HCT116 (cell line): ENCODE data around the gene GEMIN7. TPM values are rescaled to one million over a fixed set of nuclear protein-coding genes. Genes with fewer than 3 reads are reported as not detected.

Experiments used
- ATAC-seq: fragments of 200-7000 bp; cut with Tn5 transposase; 2 replicates; pipeline ENCODE4 v1.9.1; 2020; ENCODE audit warnings: mild to moderate bottlenecking, moderate library complexity
- BruUV-seq: library from RNA; stranded (reverse); fragments of 400-500 nt; replicated peaks from 2 replicates; lab custom pipeline; 2021; lab: Mats Ljungman, UMichigan
- CTCF ChIA-PET: fragments of 300-600 bp; sonication (Branson Sonifier 250); formaldehyde crosslinking; loops from one replicate; lab custom pipeline; 2021; ENCODE audit warnings: antibody characterized with exemption; lab: Charles Lee
- POLR2A ChIA-PET: fragments of 300-600, 350-600 bp; sonication (Branson Sonifier 250); formaldehyde crosslinking; loops from one replicate; lab custom pipeline; 2021; ENCODE audit warnings: antibody characterized with exemption; lab: Charles Lee
- RAD21 ChIA-PET, 2 experiments: fragments of 300-600 bp; sonication (Branson Sonifier 250); formaldehyde crosslinking; loops; one replicate each; lab custom pipeline; 2023; ENCODE audit warnings: low total read pairs in 2 of 2; ENCODE audit not compliant: uncharacterized antibody in 2 of 2, unreplicated experiment in 2 of 2, low non-redundant PET in 1 of 2; lab: Charles Lee
- DNase-seq: peaks from one replicate; pipeline ENCODE4 v3.0.0-alpha.2; 2010; ENCODE audit warnings: low read depth, low spot score
- H2AFZ ChIP-seq: fragments of 200-600 bp; shearing (Covaris generic), sonication (generic); 2 replicates; pipeline ENCODE4 v1.6.1; 2017; ENCODE audit warnings: low read depth, mixed run types, mixed read lengths, antibody characterized with exemption, low read length; ENCODE audit not compliant: poor library complexity, severe bottlenecking
- H3K27ac ChIP-seq: 2 replicates; pipeline ENCODE4 v1.5.1; 2012; ENCODE audit warnings: low read depth, low read length
- H3K27me3 ChIP-seq: fragments of 200-600 bp; sonication (generic); 2 replicates; pipeline ENCODE4 v1.6.1; 2016; ENCODE audit warnings: mixed run types, low read length, mixed read lengths; ENCODE audit not compliant: insufficient read depth
- H3K36me3 ChIP-seq, 2 experiments: fragments of 200-500 bp in 1 of 2; fragments of 200-600 bp in 1 of 2; sonication (Bioruptor generic) in 1 of 2; sonication (generic) in 1 of 2; 2 replicates each; pipeline versions ENCODE4 v1.5.1 to v1.6.1; 2014 to 2016; ENCODE audit warnings: low read length in 2 of 2, inconsistent platforms in 1 of 2, mixed read lengths in 1 of 2, mixed run types in 1 of 2; ENCODE audit not compliant: insufficient read depth in 2 of 2, control insufficient read depth in 1 of 2
- H3K4me1 ChIP-seq, 2 experiments: fragments of 200-600 bp in 1 of 2; sonication (generic) in 1 of 2; 2 replicates each; pipeline versions ENCODE4 v1.5.1 to v1.6.1; 2012 to 2017; ENCODE audit warnings: low read length in 2 of 2, inconsistent platforms in 1 of 2, mild to moderate bottlenecking in 1 of 2, mixed read lengths in 1 of 2, mixed run types in 1 of 2, moderate library complexity in 1 of 2; ENCODE audit not compliant: insufficient read depth in 2 of 2, control insufficient read depth in 1 of 2
- H3K4me2 ChIP-seq: fragments of 200-600 bp; sonication (generic); 2 replicates; pipeline ENCODE4 v1.6.1; 2017; ENCODE audit warnings: mixed run types, low read length, mixed read lengths
- H3K4me3 ChIP-seq, 2 experiments: fragments of 200-600 bp in 1 of 2; sonication (generic) in 1 of 2; replicated peaks in 1 of 2; 2 replicates each; pipeline ENCODE4 v1.5.1; 2011 to 2016; ENCODE audit warnings: low read length in 2 of 2, control low read depth in 1 of 2, low read depth in 1 of 2, mild to moderate bottlenecking in 1 of 2, mixed read lengths in 1 of 2, mixed run types in 1 of 2
- H3K79me2 ChIP-seq: fragments of 200-600 bp; sonication (generic); 2 replicates; pipeline ENCODE4 v1.6.1; 2017; ENCODE audit warnings: mild to moderate bottlenecking, mixed run types, low read length, moderate library complexity, mixed read lengths; ENCODE audit not compliant: insufficient read depth
- H3K9ac ChIP-seq: fragments of 200-600 bp; sonication (generic); 2 replicates; pipeline ENCODE4 v1.6.1; 2016; ENCODE audit warnings: low read length, mixed read lengths
- H3K9me2 ChIP-seq: fragments of 200-600 bp; sonication (generic), shearing (Covaris generic); 2 replicates; pipeline ENCODE4 v1.6.1; 2017; ENCODE audit warnings: mixed run types, mild to moderate bottlenecking, moderate library complexity; ENCODE audit not compliant: insufficient read depth
- H3K9me3 ChIP-seq, 2 experiments: fragments of 200-500 bp in 1 of 2; fragments of 200-600 bp in 1 of 2; sonication (Bioruptor generic) in 1 of 2; sonication (generic) in 1 of 2; 2 replicates each; pipeline ENCODE4 v1.6.1; 2014 to 2017; ENCODE audit warnings: low read length in 2 of 2, mixed read lengths in 2 of 2, inconsistent platforms in 1 of 2, low read depth in 1 of 2, mild to moderate bottlenecking in 1 of 2, mixed run types in 1 of 2, moderate library complexity in 1 of 2; ENCODE audit not compliant: control insufficient read depth in 1 of 2, insufficient read depth in 1 of 2
- H4K20me1 ChIP-seq: fragments of 200-600 bp; sonication (generic), shearing (Covaris generic); 2 replicates; pipeline ENCODE4 v1.6.1; 2017; ENCODE audit warnings: mixed run types, mild to moderate bottlenecking, moderate library complexity; ENCODE audit not compliant: insufficient read depth
- CEBPB ChIP-seq: IDR thresholded peaks from 2 replicates; pipeline ENCODE4 v1.6.1; 2012; ENCODE audit warnings: low read depth
- EGR1 ChIP-seq: IDR thresholded peaks from 2 replicates; pipeline ENCODE4 v1.6.1; 2012; ENCODE audit warnings: low read depth
- ELF1 ChIP-seq: IDR thresholded peaks from 2 replicates; pipeline ENCODE4 v1.6.1; 2012; ENCODE audit warnings: low read depth, borderline replicate concordance
- EZH2phosphoT487 ChIP-seq: fragments of 200-600 bp; IDR thresholded peaks from 2 replicates; pipeline ENCODE4 v1.6.1; 2018; ENCODE audit warnings: antibody characterized with exemption, borderline replicate concordance
- JUND ChIP-seq: IDR thresholded peaks from 2 replicates; pipeline ENCODE4 v1.6.1; 2012
- POLR2A ChIP-seq: IDR thresholded peaks from 2 replicates; pipeline ENCODE4 v1.7.0; 2011; ENCODE audit warnings: borderline replicate concordance; ENCODE audit not compliant: insufficient read depth, insufficient read length; ENCODE audit errors: extremely low read depth
- POLR2AphosphoS5 ChIP-seq: IDR thresholded peaks from 2 replicates; pipeline ENCODE4 v1.6.1; 2011; ENCODE audit warnings: mild to moderate bottlenecking, low read depth, low read length, moderate library complexity
- RAD21 ChIP-seq: IDR thresholded peaks from 2 replicates; pipeline ENCODE4 v1.6.1; 2012; ENCODE audit warnings: low read depth, mild to moderate bottlenecking
- SIN3A ChIP-seq: IDR thresholded peaks from 2 replicates; pipeline ENCODE4 v1.6.1; 2012; ENCODE audit warnings: low read depth
- SP1 ChIP-seq: IDR thresholded peaks from 2 replicates; pipeline ENCODE4 v1.6.1; 2012; ENCODE audit warnings: low read depth
- TCF7L2 ChIP-seq: IDR thresholded peaks from 2 replicates; pipeline ENCODE4 v1.7.0; 2011; ENCODE audit warnings: borderline replicate concordance, inconsistent platforms; ENCODE audit not compliant: insufficient read depth, insufficient read length; ENCODE audit errors: extremely low read depth
- YY1 ChIP-seq: IDR thresholded peaks from 2 replicates; pipeline ENCODE4 v1.6.1; 2011; ENCODE audit warnings: low read length, low read depth, moderate library complexity, mild to moderate bottlenecking; ENCODE audit not compliant: insufficient replicate concordance; ENCODE audit errors: extremely low read depth
- ZFX ChIP-seq: fragments of 450-650 bp; IDR thresholded peaks from 2 replicates; pipeline ENCODE4 v1.6.1; 2017
- intact Hi-C: fragments of 100-400 bp; cut with micrococcal nuclease; formaldehyde crosslinking; loops from 2 replicates; pipeline ENCODE4 v1.10.0; 2022
- total RNA-seq: library from RNA; stranded (reverse); gene quantifications from one replicate; pipeline ENCODE4 v1.2.1, GENCODE V29; 2021; ENCODE audit not compliant: unreplicated experiment
- TF ChIP-seq, protein P1 (sequence below): IDR thresholded peaks from 2 replicates; pipeline ENCODE4 v1.6.1; 2012
- TF ChIP-seq, protein P2 (sequence below): IDR thresholded peaks from 2 replicates; pipeline ENCODE4 v1.6.1; 2012
- TF ChIP-seq, protein P3 (sequence below): IDR thresholded peaks from 2 replicates; pipeline ENCODE4 v1.6.1; 2011; ENCODE audit warnings: mild to moderate bottlenecking, low read length, moderate library complexity; ENCODE audit not compliant: insufficient replicate concordance; ENCODE audit errors: extremely low read depth
- TF ChIP-seq, protein P4 (sequence below): IDR thresholded peaks from 2 replicates; pipeline ENCODE4 v1.6.1; 2012; ENCODE audit warnings: low read depth

GEMIN7 gene
- total RNA-seq, 1 experiment from 2014 or later, result 35.4 TPM

DNA sequence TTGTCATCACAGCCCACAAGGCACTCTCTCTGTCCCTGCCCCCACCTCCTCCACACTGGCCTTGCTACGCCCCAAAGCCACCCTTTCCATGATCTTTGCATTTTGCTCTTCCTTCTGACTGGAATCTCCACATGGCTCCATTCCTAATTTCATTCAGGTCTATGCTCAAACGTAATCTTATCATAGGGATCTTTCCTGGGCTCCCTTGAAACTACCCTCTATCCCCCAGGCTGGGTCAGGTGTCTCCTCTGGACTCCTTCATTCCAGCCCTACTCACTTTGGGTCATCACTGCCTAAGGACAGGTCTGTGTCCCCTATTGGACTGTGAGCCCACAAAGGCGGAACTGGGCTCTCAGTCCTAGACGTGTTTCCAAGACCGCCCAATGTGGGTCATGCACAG, 3.1 kb downstream of the GEMIN7 start:
- Histone ChIP-seq H3K36me3 (peaks cover 2 to 25% of the 10 kb centered on the region in 2 experiments; a peak in 2 of 4 replicates), H3K9me3 (no peaks in the 10 kb centered on the region), H3K27ac (no peak overlapping the region), H3K9me2 (no peaks in the 10 kb centered on the region), H3K4me3 (no peak overlapping the region), H3K4me1 (peaks cover 17 to 28% of the 10 kb centered on the region in 2 experiments), H4K20me1 (no peaks in the 10 kb centered on the region), H3K79me2 (peaks cover 66% of the 10 kb centered on the region), H3K9ac (no peak overlapping the region), H3K27me3 (no peaks in the 10 kb centered on the region), H2AFZ (no peak overlapping the region), H3K4me2 (no peak overlapping the region)
- POLR2A ChIA-PET, result no interaction called here
- CTCF ChIA-PET, result no interaction called here
- no peak for ATAC-seq
- intact Hi-C loops, result no loop called here
- RAD21 ChIA-PET, result no interaction called here
- no peak for DNase-seq
- BruUV-seq, result no TSS peak
- TF ChIP-seq YY1, result no peak
- TF ChIP-seq, protein P1, sequence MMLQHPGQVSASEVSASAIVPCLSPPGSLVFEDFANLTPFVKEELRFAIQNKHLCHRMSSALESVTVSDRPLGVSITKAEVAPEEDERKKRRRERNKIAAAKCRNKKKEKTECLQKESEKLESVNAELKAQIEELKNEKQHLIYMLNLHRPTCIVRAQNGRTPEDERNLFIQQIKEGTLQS, result no peak
- TF ChIP-seq SIN3A, result no peak
- TF ChIP-seq POLR2AphosphoS5, result no peak
- TF ChIP-seq, protein P2, sequence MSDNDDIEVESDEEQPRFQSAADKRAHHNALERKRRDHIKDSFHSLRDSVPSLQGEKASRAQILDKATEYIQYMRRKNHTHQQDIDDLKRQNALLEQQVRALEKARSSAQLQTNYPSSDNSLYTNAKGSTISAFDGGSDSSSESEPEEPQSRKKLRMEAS, result no peak
- TF ChIP-seq JUND, result no peak
- no peak for TF ChIP-seq RAD21
- TF ChIP-seq EGR1, result no peak
- no peak for TF ChIP-seq POLR2A
- no peak for TF ChIP-seq ZFX
- no peak for TF ChIP-seq TCF7L2
- TF ChIP-seq SP1, result no peak
- TF ChIP-seq, protein P3, sequence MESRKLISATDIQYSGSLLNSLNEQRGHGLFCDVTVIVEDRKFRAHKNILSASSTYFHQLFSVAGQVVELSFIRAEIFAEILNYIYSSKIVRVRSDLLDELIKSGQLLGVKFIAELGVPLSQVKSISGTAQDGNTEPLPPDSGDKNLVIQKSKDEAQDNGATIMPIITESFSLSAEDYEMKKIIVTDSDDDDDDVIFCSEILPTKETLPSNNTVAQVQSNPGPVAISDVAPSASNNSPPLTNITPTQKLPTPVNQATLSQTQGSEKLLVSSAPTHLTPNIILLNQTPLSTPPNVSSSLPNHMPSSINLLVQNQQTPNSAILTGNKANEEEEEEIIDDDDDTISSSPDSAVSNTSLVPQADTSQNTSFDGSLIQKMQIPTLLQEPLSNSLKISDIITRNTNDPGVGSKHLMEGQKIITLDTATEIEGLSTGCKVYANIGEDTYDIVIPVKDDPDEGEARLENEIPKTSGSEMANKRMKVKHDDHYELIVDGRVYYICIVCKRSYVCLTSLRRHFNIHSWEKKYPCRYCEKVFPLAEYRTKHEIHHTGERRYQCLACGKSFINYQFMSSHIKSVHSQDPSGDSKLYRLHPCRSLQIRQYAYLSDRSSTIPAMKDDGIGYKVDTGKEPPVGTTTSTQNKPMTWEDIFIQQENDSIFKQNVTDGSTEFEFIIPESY, result no peak
- no peak for TF ChIP-seq CEBPB
- TF ChIP-seq ELF1, result no peak
- TF ChIP-seq, protein P4, sequence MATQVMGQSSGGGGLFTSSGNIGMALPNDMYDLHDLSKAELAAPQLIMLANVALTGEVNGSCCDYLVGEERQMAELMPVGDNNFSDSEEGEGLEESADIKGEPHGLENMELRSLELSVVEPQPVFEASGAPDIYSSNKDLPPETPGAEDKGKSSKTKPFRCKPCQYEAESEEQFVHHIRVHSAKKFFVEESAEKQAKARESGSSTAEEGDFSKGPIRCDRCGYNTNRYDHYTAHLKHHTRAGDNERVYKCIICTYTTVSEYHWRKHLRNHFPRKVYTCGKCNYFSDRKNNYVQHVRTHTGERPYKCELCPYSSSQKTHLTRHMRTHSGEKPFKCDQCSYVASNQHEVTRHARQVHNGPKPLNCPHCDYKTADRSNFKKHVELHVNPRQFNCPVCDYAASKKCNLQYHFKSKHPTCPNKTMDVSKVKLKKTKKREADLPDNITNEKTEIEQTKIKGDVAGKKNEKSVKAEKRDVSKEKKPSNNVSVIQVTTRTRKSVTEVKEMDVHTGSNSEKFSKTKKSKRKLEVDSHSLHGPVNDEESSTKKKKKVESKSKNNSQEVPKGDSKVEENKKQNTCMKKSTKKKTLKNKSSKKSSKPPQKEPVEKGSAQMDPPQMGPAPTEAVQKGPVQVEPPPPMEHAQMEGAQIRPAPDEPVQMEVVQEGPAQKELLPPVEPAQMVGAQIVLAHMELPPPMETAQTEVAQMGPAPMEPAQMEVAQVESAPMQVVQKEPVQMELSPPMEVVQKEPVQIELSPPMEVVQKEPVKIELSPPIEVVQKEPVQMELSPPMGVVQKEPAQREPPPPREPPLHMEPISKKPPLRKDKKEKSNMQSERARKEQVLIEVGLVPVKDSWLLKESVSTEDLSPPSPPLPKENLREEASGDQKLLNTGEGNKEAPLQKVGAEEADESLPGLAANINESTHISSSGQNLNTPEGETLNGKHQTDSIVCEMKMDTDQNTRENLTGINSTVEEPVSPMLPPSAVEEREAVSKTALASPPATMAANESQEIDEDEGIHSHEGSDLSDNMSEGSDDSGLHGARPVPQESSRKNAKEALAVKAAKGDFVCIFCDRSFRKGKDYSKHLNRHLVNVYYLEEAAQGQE, result no peak
- TF ChIP-seq EZH2phosphoT487, result no peak
